Measurements from ENCODE around the gene GET4. TPM values are rescaled to one million over a fixed set of nuclear protein-coding genes. Genes with fewer than 3 reads are reported as not detected.

Gene GET4
- total RNA-seq, 1 experiment from 2014 or later: 44.8 TPM

DNA sequence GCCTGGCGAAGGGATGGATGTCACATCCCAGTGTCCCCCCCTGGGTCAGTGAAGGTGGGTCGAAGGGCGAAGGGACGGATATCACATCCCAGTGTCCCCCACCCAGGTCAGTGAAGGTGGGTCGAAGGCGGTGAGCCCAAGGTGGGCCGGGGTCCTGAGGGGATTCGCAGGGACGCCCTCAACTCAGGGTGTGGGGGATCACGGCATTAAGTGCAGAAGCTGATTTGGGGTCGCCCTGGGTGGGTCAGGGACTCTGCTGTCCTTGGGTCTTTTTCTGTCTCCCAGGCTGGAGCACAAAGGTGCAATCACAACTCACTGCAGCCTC, 56.3 kb downstream of the GET4 start:
- ATAC-seq: no peak
- DNase-seq (ENCODE audit: low read depth, low spot score): no peak
- Histone ChIP-seq H3K4me1 (ENCODE audit: control insufficient read depth in 1 of 2, insufficient read depth in 2 of 2, low read length in 2 of 2) (peaks cover 14 to 18% of the 10 kb centered on the region in 2 experiments), H3K36me3 (ENCODE audit: control insufficient read depth in 1 of 2, insufficient read depth in 2 of 2, low read length in 2 of 2) (no peaks in the 10 kb centered on the region), H3K4me3 (replicated peaks in 1 of 2; ENCODE audit: low read depth in 1 of 2, low read length in 2 of 2) (no peak overlapping the region), H3K9me2 (ENCODE audit: insufficient read depth) (no peaks in the 10 kb centered on the region), H3K27me3 (ENCODE audit: insufficient read depth, low read length) (no peaks in the 10 kb centered on the region), H3K9me3 (ENCODE audit: control insufficient read depth in 1 of 2, insufficient read depth in 1 of 2, low read depth in 1 of 2, low read length in 2 of 2) (no peaks in the 10 kb centered on the region), H3K27ac (ENCODE audit: low read depth, low read length) (no peak overlapping the region), H3K79me2 (ENCODE audit: insufficient read depth, low read length) (no peaks in the 10 kb centered on the region), H3K9ac (ENCODE audit: low read length) (no peak overlapping the region), H3K4me2 (ENCODE audit: low read length) (no peak overlapping the region), H4K20me1 (ENCODE audit: insufficient read depth) (no peaks in the 10 kb centered on the region), H2AFZ (ENCODE audit: low read depth, low read length, poor library complexity, severe bottlenecking) (no peak overlapping the region)
- ChIA-PET POLR2A (no interaction called here), RAD21 (ENCODE audit: low non-redundant PET in 1 of 2, low total read pairs in 2 of 2, uncharacterized antibody in 2 of 2, unreplicated experiment in 2 of 2) (no interaction called here), CTCF (no interaction called here)
- TF ChIP-seq, protein P1, sequence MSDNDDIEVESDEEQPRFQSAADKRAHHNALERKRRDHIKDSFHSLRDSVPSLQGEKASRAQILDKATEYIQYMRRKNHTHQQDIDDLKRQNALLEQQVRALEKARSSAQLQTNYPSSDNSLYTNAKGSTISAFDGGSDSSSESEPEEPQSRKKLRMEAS (IDR thresholded peaks at IDR 0.05): no peak
- TF ChIP-seq CEBPB (IDR thresholded peaks at IDR 0.05; ENCODE audit: low read depth): no peak
- intact Hi-C loops (cut with micrococcal nuclease): no loop called here
- TSS peak; percentile 34 for BruUV-seq (replicated peaks)

DNA sequence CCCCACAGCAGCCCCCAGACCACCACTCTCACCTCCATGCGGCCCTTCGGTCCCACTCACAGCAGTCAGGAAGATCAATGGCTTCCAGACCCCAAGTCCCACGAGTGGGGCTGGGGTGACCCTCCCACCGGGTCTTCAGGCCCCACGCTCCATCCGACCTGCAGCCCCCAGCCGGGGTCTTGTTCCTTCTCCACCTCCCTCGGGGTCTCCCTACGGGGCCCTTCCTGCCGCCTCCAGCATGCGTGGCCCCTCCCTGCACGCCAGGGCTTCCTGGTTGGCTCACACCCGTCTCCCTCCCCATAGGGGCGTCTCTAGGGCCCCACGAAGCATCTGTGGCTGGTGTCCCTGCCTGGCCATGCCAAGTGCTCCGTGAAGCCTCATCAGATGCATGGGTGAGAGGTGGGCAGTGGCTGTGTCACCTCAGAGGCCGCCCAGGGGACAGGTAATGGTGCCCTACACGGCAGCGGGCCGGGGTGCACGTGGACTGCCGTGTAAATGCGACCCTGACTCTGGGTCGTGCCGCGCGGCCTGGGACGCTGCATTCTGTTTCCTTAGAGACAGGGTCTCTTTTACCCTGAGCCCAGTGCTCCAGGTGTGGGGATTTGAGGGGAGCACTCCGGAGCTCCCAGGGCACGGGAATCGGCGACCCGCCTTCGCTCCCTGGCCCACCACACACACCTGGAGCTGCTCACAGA, 58.3 kb downstream of the GET4 start:
- no peaks in the 10 kb centered on the region for H3K27me3 ChIP-seq (ENCODE audit: insufficient read depth, low read length)
- no peaks in the 10 kb centered on the region for H4K20me1 ChIP-seq (ENCODE audit: insufficient read depth)
- no peaks in the 10 kb centered on the region for H3K79me2 ChIP-seq (ENCODE audit: insufficient read depth, low read length)
- H3K27ac ChIP-seq (ENCODE audit: low read depth, low read length): no peak overlapping the region
- no peak overlapping the region for H3K9ac ChIP-seq (ENCODE audit: low read length)
- no peak overlapping the region for H2AFZ ChIP-seq (ENCODE audit: low read depth, low read length, poor library complexity, severe bottlenecking)
- H3K4me1 ChIP-seq (ENCODE audit: control insufficient read depth in 1 of 2, insufficient read depth in 2 of 2, low read length in 2 of 2): peaks cover 14 to 18% of the 10 kb centered on the region in 2 experiments
- intact Hi-C loops (cut with micrococcal nuclease): no loop called here
- H3K36me3 ChIP-seq (ENCODE audit: control insufficient read depth in 1 of 2, insufficient read depth in 2 of 2, low read length in 2 of 2): no peaks in the 10 kb centered on the region
- RAD21 ChIA-PET (ENCODE audit: low non-redundant PET in 1 of 2, low total read pairs in 2 of 2, uncharacterized antibody in 2 of 2, unreplicated experiment in 2 of 2): no interaction called here
- BruUV-seq (replicated peaks): no TSS peak
- TF ChIP-seq FOSL1 (IDR thresholded peaks at IDR 0.05; ENCODE audit: low read depth): no peak
- no peak for TF ChIP-seq POLR2AphosphoS5 (IDR thresholded peaks at IDR 0.05; ENCODE audit: low read depth, low read length)
- TF ChIP-seq TCF7L2 (IDR thresholded peaks at IDR 0.05; ENCODE audit: borderline replicate concordance, extremely low read depth, insufficient read depth, insufficient read length): no peak
- no peak for TF ChIP-seq ELF1 (IDR thresholded peaks at IDR 0.05; ENCODE audit: borderline replicate concordance, low read depth)
- no peak for TF ChIP-seq EGR1 (IDR thresholded peaks at IDR 0.05; ENCODE audit: low read depth)
- no peak for TF ChIP-seq JUND (IDR thresholded peaks at IDR 0.05)
- TF ChIP-seq ZFX (IDR thresholded peaks at IDR 0.05): no peak
- TF ChIP-seq CTCF (IDR thresholded peaks at IDR 0.05 in 2 of 3, conservative IDR thresholded peaks at IDR 0.05 in 1 of 3; ENCODE audit: borderline replicate concordance in 1 of 3, insufficient read depth in 1 of 3, low read depth in 2 of 3, low read length in 2 of 3): no peak
- TF ChIP-seq, protein P1 (IDR thresholded peaks at IDR 0.05): no peak
- TF ChIP-seq, protein P2, sequence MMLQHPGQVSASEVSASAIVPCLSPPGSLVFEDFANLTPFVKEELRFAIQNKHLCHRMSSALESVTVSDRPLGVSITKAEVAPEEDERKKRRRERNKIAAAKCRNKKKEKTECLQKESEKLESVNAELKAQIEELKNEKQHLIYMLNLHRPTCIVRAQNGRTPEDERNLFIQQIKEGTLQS (IDR thresholded peaks at IDR 0.05): no peak
- no peak for TF ChIP-seq SP1 (IDR thresholded peaks at IDR 0.05; ENCODE audit: low read depth)
- TF ChIP-seq SRF (IDR thresholded peaks at IDR 0.05; ENCODE audit: low read depth): no peak
- CTCF ChIA-PET: no interaction called here
- H3K9me2 ChIP-seq (ENCODE audit: insufficient read depth): no peaks in the 10 kb centered on the region
- DNase-seq (ENCODE audit: low read depth, low spot score) (no peak), ATAC-seq (no peak)
- no peak overlapping the region for H3K4me2 ChIP-seq (ENCODE audit: low read length)
- POLR2A ChIA-PET: no interaction called here
- H3K4me3 ChIP-seq (replicated peaks in 1 of 2; ENCODE audit: low read depth in 1 of 2, low read length in 2 of 2): no peak overlapping the region
- no peaks in the 10 kb centered on the region for H3K9me3 ChIP-seq (ENCODE audit: control insufficient read depth in 1 of 2, insufficient read depth in 1 of 2, low read depth in 1 of 2, low read length in 2 of 2)
